SU-DHL-6 (cell line): ENCODE results near the gene CCDC85A.

Source experiments
- EZH2phosphoT487 ChIP-seq: fragments of 200-600 bp; sonication (generic), shearing (Covaris generic); conservative IDR thresholded peaks from 2 replicates; pipeline ENCODE4 v1.6.1; 2018; ENCODE audit warnings: mild to moderate bottlenecking, antibody characterized with exemption, low read length, moderate library complexity, mixed read lengths
- TF ChIP-seq, protein P1 (sequence below): fragments of 200-600 bp; sonication (generic); IDR thresholded peaks from one replicate; pipeline ENCODE4 v1.5.1; 2017; ENCODE audit warnings: antibody characterized with exemption, mild to moderate bottlenecking, low read length, moderate library complexity; ENCODE audit not compliant: insufficient read depth, poor library complexity, severe bottlenecking

DNA sequence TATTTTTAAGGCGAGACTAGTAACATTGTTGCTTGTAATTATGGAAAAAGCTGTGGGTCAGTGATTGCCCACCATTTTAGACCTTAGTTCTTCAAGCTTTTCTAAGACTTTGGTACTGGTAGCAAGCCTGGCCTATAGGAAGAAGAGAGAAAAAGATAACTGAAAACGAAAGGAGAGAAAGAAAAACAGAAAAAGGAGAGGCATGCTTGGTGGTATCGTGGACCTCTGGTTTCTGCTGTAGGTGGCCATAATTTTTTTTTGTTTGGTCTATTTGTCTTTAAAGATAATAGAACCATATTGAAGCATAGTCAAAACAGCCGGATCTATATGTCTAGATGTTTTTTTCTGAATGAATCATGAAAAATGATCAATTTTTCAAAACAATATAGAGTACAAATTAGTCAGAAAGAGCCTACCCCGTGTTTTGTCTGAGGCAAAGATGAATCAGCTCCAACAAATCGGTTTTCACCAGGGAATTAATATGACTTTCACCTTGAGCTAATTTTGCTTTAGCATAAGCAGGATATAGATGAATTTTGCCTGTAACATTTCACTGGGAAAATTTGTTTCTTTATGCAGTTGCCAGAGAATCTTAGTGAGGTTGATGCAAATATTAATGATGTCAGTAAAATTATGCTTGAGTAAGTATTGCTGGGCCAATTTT is 45.7 kb downstream of the CCDC85A start:
- no peak for TF ChIP-seq EZH2phosphoT487
- TF ChIP-seq, protein P1, sequence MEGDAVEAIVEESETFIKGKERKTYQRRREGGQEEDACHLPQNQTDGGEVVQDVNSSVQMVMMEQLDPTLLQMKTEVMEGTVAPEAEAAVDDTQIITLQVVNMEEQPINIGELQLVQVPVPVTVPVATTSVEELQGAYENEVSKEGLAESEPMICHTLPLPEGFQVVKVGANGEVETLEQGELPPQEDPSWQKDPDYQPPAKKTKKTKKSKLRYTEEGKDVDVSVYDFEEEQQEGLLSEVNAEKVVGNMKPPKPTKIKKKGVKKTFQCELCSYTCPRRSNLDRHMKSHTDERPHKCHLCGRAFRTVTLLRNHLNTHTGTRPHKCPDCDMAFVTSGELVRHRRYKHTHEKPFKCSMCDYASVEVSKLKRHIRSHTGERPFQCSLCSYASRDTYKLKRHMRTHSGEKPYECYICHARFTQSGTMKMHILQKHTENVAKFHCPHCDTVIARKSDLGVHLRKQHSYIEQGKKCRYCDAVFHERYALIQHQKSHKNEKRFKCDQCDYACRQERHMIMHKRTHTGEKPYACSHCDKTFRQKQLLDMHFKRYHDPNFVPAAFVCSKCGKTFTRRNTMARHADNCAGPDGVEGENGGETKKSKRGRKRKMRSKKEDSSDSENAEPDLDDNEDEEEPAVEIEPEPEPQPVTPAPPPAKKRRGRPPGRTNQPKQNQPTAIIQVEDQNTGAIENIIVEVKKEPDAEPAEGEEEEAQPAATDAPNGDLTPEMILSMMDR = no peak
